Right atrium auricular region (tissue), 2 donors: ENCODE data around the gene HAPLN3. TPM values are rescaled to one million over a fixed set of nuclear protein-coding genes. Genes with fewer than 3 reads are reported as not detected.

Source experiments
- DNase-seq: peaks from one replicate; pipeline ENCODE4 v3.0.0-alpha.2; 2019; ENCODE audit warnings: low spot score
- H3K27ac ChIP-seq, 2 donors: fragments of 200-600 bp; sonication (generic); 1 replicate in 1 of 2; 2 replicates in 1 of 2; pipeline ENCODE4 v1.5.1; 2016 to 2019
- H3K27me3 ChIP-seq, 2 donors: fragments of 200-600 bp; sonication (generic); one replicate each; pipeline versions ENCODE4 v1.5.1 to v1.6.0; 2017 to 2019
- H3K36me3 ChIP-seq: fragments of 200-600 bp; sonication (generic); one replicate; pipeline ENCODE4 v1.5.1; 2016
- H3K4me1 ChIP-seq, 2 donors: fragments of 200-600 bp; sonication (generic); one replicate each; pipeline versions ENCODE4 v1.5.1 to v1.6.0; 2017 to 2019
- H3K4me3 ChIP-seq, 2 donors: fragments of 200-600 bp; sonication (generic); 1 replicate in 1 of 2; 2 replicates in 1 of 2; pipeline ENCODE4 v1.5.1; 2017 to 2019; ENCODE audit warnings: mild to moderate bottlenecking in 1 of 2, moderate library complexity in 1 of 2
- H3K9me3 ChIP-seq, 2 donors: fragments of 200-600 bp; sonication (generic); one replicate each; pipeline ENCODE4 v1.5.1; 2019
- total RNA-seq, 2 donors: library from RNA; depleted of rRNA; stranded (reverse); fragments of >200 nt; gene quantifications; one replicate each; pipeline ENCODE4 v1.1.0, GENCODE V29; 2016
- TF ChIP-seq, protein P1 (sequence below), 2 donors: fragments of 200-600 bp; sonication (generic); IDR thresholded peaks; one replicate each; pipeline ENCODE4 v1.5.1; 2019; ENCODE audit warnings: antibody characterized with exemption in 2 of 2

The HAPLN3 gene
- total RNA-seq, 2 donors from 2014 or later: 3.2 to 3.6 TPM

DNA sequence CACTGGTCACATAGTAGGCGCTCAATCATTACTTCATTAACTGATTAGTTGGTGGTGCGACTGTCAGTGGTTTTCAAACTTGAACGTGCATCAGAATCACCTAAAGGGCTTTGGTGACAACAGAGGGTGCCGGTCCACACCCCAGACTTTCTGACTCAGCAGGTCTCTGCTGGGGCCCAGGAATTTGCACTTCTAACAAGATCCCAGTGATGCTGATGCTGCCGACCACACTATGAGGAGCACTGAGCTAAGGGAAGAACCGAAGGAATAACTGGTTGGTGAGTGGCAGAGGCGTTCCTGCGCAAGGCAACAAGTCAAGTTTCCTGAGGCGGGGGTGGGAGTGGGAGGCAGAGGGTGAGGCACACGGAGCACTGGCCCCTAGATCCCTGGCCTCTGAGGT is 18.8 kb downstream of the HAPLN3 start:
- H3K36me3 ChIP-seq: no peaks in the 10 kb centered on the region
- TF ChIP-seq, protein P1, sequence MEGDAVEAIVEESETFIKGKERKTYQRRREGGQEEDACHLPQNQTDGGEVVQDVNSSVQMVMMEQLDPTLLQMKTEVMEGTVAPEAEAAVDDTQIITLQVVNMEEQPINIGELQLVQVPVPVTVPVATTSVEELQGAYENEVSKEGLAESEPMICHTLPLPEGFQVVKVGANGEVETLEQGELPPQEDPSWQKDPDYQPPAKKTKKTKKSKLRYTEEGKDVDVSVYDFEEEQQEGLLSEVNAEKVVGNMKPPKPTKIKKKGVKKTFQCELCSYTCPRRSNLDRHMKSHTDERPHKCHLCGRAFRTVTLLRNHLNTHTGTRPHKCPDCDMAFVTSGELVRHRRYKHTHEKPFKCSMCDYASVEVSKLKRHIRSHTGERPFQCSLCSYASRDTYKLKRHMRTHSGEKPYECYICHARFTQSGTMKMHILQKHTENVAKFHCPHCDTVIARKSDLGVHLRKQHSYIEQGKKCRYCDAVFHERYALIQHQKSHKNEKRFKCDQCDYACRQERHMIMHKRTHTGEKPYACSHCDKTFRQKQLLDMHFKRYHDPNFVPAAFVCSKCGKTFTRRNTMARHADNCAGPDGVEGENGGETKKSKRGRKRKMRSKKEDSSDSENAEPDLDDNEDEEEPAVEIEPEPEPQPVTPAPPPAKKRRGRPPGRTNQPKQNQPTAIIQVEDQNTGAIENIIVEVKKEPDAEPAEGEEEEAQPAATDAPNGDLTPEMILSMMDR (IDR thresholded peaks at IDR 0.05): no peak

GRCh38 chr15:88874684-88875083 is 20.7 kb downstream of the HAPLN3 start:
- Histone ChIP-seq H3K4me3 (no peak overlapping the region), H3K36me3 (no peaks in the 10 kb centered on the region), H3K4me1 (no peaks in the 10 kb centered on the region), H3K27me3 (no peaks in the 10 kb centered on the region), H3K27ac (no peak overlapping the region), H3K9me3 (no peaks in the 10 kb centered on the region)
- no peak for DNase-seq
- TF ChIP-seq, protein P1 (IDR thresholded peaks at IDR 0.05): no peak

More for the DNA sequence above, 18.8 kb downstream of the HAPLN3 start:
- H3K4me1 ChIP-seq: no peaks in the 10 kb centered on the region
- H3K4me3 ChIP-seq: no peak overlapping the region
- no peaks in the 10 kb centered on the region for H3K27me3 ChIP-seq
- H3K27ac ChIP-seq: no peak overlapping the region
- H3K9me3 ChIP-seq: no peaks in the 10 kb centered on the region
- no peak for DNase-seq

- DNase-seq: no peak
- H3K27me3 ChIP-seq: no peaks in the 10 kb centered on the region
- H3K27ac ChIP-seq: no peak overlapping the region
- no peak overlapping the region for H3K4me3 ChIP-seq
- H3K9me3 ChIP-seq: no peaks in the 10 kb centered on the region
- no peaks in the 10 kb centered on the region for H3K4me1 ChIP-seq
- TF ChIP-seq, protein P1 (IDR thresholded peaks at IDR 0.05): no peak
- H3K36me3 ChIP-seq: no peaks in the 10 kb centered on the region
Measured at GRCh38 chr15:88874275-88874674, 21.1 kb downstream of the HAPLN3 start.

- Histone ChIP-seq H3K27ac (no peak overlapping the region), H3K36me3 (no peaks in the 10 kb centered on the region), H3K9me3 (no peaks in the 10 kb centered on the region), H3K4me3 (no peak overlapping the region), H3K27me3 (no peaks in the 10 kb centered on the region), H3K4me1 (no peaks in the 10 kb centered on the region)
- TF ChIP-seq, protein P1 (IDR thresholded peaks at IDR 0.05): no peak
- no peak for DNase-seq
Measured at GRCh38 chr15:88873786-88874185, 21.6 kb downstream of the HAPLN3 start.

GRCh38 chr15:88872706-88873105 is 22.6 kb downstream of the HAPLN3 start:
- no peaks in the 10 kb centered on the region for H3K36me3 ChIP-seq
- TF ChIP-seq, protein P1 (IDR thresholded peaks at IDR 0.05): no peak
- H3K4me3 ChIP-seq: no peak overlapping the region

DNA sequence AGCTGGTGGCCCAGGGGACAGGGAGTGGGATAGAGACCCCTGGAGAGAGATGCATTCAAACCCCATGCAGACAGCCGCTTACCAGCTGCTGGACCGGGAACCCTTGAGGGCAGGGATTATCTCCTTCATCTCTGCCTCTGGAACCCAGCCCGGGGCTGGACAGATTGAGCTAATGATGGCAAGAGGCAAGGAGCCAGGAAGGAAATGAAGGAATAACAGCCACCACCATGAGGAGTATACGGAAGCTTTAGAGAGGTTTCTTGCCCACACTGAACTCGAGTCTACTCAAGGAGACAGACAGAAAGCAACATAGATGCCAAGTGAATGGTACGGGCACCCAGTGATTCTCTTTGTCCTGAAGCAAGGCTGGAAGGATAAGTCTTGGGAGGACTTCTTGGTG is 23.2 kb downstream of the HAPLN3 start:
- no peak overlapping the region for H3K4me3 ChIP-seq
- H3K27me3 ChIP-seq: no peaks in the 10 kb centered on the region
- no peaks in the 10 kb centered on the region for H3K9me3 ChIP-seq
- no peaks in the 10 kb centered on the region for H3K4me1 ChIP-seq
- no peak overlapping the region for H3K27ac ChIP-seq
- TF ChIP-seq, protein P1 (IDR thresholded peaks at IDR 0.05): no peak
- no peak for DNase-seq
- no peaks in the 10 kb centered on the region for H3K36me3 ChIP-seq

More at GRCh38 chr15:88872706-88873105, 22.6 kb downstream of the HAPLN3 start:
- H3K4me1 ChIP-seq: no peaks in the 10 kb centered on the region
- H3K27me3 ChIP-seq: no peaks in the 10 kb centered on the region
- no peak overlapping the region for H3K27ac ChIP-seq
- no peaks in the 10 kb centered on the region for H3K9me3 ChIP-seq
- DNase-seq: no peak
